GM12874 (cell line): ENCODE data around the gene PARN.

Source experiments
- CTCF ChIP-seq: IDR thresholded peaks from 2 replicates; pipeline ENCODE4 v1.5.1; 2011; ENCODE audit warnings: low read depth, mild to moderate bottlenecking, control low read depth, low read length, moderate library complexity; ENCODE audit not compliant: insufficient read depth

The PARN gene

DNA sequence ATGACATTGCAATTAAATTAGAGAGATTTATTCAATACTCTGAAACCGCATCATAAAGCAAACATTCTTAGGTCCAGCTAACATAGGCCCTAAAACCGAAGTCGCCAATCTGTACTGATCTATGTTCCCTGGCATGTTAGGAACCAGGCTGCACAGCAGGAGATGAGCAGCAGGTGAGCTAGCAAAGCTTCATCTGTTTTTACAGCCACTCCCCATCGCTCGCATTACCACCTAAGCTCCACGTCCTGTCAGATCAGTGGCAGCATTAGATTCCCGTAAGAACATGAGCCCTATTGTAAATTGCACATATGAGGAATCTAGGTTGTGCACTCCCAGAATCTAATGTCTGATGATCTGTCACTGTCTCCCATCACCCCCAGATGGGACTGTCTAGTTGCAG is 91.5 kb downstream of the PARN start:
- no peak for TF ChIP-seq CTCF

- no peak for TF ChIP-seq CTCF
Observed at GRCh38 chr16:14531613-14532012, 98.4 kb downstream of the PARN start.

GRCh38 chr16:14531101-14531500 is 99.0 kb downstream of the PARN start:
- no peak for TF ChIP-seq CTCF

GRCh38 chr16:14530046-14530445 is 100.0 kb downstream of the PARN start:
- TF ChIP-seq CTCF: no peak

DNA sequence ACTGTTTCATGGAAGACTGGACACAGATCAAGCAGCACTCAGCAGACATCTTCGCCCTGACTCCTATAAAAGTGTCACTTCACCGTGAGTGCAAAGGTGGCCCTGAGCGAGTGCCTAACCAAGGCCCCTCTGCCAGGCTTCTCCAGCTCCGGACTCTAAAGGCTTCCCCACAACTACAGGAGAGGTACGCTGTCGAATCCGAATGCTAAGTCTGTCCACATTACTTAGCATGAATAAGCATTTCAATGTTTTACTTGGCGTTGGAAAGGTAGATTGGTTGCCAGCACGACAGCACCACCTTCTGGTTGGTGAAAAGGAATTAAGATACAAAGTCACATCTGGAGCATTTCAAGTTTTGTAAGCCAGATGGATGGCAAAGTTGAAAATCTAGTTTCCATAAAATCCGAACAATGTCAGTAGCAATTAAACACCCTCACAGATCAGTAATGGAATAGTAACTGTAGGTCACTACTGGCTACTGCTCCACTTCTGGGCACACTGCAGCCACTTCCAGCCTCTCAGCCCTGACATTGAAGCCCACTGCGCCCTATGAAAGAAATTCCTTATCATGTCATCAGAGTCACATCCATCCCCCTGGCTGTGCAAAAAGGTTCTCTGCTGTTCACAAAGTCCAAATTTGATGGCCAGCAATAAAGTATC is 100.9 kb downstream of the PARN start:
- peak; percentile 66 for TF ChIP-seq CTCF

- TF ChIP-seq CTCF: no peak
Observed at GRCh38 chr16:14528306-14528705, 101.8 kb downstream of the PARN start.

DNA sequence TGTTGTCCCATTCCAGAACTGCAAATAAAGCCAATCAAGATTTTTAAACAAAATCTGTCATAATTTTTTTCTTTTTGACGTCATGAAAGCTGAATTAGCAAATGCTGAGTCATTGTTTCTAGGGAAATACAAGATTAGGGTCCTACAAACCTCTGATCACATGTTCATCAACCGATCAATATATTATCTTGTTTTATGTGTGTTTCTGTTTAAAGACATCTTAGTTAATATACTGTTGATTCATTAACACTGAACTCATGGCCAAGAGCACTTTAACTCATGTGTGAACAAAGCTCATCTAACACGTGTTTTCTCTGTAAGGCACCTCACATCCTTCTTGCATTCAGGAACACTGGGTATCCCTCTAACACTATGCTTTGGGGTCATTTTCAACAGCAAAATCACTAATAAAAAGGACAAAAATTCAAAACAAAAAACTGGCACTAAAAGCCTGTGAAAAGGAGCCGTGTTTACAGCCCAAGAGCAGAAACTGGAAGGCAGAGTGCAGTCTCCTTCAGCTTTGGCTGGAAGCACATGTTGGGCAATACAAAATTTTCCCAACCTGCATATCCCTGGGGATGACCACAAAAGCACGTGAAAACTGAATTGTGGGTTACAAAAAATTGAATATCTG is 102.5 kb downstream of the PARN start:
- TF ChIP-seq CTCF: no peak
